ENCODE measurements around the gene CCNI. TPM values are rescaled to one million over a fixed set of nuclear protein-coding genes. Genes with fewer than 3 reads are reported as not detected.
"Not testable (repeated sequence)": the region's sequence is repeated elsewhere in the genome, so short reads cannot be mapped to it uniquely, and the experiment has no call there.

CCNI gene
- total RNA-seq, 1 experiment from 2014 or later = 105 TPM

GRCh38 chr4:77043507-77044136, 32.2 kb downstream of the CCNI start:
- Histone ChIP-seq H3K4me2 (ENCODE audit: low read depth, low read length, poor library complexity, severe bottlenecking) (no peak overlapping the region), H2AFZ (ENCODE audit: low read length) (no peak overlapping the region), H3K9me3 (ENCODE audit: low read length) (no peaks in the 10 kb centered on the region), H3K36me3 (ENCODE audit: insufficient read depth, low read length) (peaks cover 11% of the 10 kb centered on the region; the same call in 1 of the 2 replicates), H3K27ac (ENCODE audit: low read length) (no peak overlapping the region), H4K20me1 (ENCODE audit: insufficient read depth, low read depth, low read length) (no peaks in the 10 kb centered on the region), H3K9ac (ENCODE audit: low read length) (no peak overlapping the region), H3K27me3 (ENCODE audit: low read length) (no peaks in the 10 kb centered on the region), H3K79me2 (ENCODE audit: low read length) (no peaks in the 10 kb centered on the region), H3K9me2 (replicated peaks; ENCODE audit: insufficient read depth, low read length) (no peaks in the 10 kb centered on the region), H3K4me3 (ENCODE audit: low read length) (no peak overlapping the region), H3K4me1 (ENCODE audit: low read length) (no peaks in the 10 kb centered on the region)
- no peak for DNase-seq

DNA sequence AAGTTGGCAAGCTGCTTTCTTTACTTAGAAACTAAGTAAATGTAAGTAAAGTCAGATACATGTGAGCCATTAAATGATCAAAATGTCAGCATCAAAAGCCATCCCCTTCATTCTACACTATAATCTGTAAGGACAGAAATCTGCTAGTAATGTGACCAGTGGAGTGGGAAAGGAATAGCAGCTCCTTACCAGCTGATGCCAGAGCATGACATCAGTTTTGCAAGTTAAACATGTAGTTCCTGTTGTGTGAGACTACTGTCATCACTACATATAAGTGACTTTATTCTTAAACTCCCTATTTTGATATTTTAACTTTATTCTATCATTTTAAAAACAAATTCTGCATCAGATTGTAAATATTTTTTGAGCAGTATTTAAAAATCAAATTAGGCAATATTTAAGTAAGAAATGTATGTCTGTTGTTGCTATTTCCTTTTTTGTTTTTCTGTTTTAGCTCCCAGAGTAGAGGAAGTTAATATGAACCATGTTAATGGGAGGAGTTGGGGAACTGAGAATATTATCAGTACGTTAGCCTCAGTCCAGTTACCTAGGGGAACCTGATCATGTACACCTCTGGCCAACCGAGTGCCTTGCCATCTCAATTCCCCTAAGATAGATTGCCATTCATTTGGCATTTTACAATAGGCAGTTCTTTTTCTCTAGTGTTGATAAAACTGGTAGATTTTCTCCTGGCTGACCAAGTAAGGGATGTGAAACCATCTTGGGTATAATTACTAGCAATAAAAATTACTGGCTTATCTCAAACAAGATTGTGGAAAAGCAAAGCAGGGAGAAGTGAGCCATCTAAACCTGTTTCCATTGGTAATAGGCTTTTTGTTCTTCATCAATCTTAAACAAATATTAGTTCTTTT, 34.7 kb downstream of the CCNI start:
- Histone ChIP-seq H2AFZ (ENCODE audit: low read length) (no peak overlapping the region), H3K79me2 (ENCODE audit: low read length) (no peaks in the 10 kb centered on the region), H3K36me3 (ENCODE audit: insufficient read depth, low read length) (peaks cover under 1% of the 10 kb centered on the region; the same call in 1 of the 2 replicates), H3K4me3 (ENCODE audit: low read length) (no peak overlapping the region), H3K4me1 (ENCODE audit: low read length) (no peaks in the 10 kb centered on the region), H3K9me3 (ENCODE audit: low read length) (no peaks in the 10 kb centered on the region), H3K4me2 (ENCODE audit: low read depth, low read length, poor library complexity, severe bottlenecking) (no peak overlapping the region), H4K20me1 (ENCODE audit: insufficient read depth, low read depth, low read length) (no peaks in the 10 kb centered on the region), H3K9me2 (replicated peaks; ENCODE audit: insufficient read depth, low read length) (no peaks in the 10 kb centered on the region), H3K27ac (ENCODE audit: low read length) (no peak overlapping the region), H3K9ac (ENCODE audit: low read length) (no peak overlapping the region), H3K27me3 (ENCODE audit: low read length) (no peaks in the 10 kb centered on the region)
- no peak for DNase-seq

GRCh38 chr4:77040270-77040669, 35.5 kb downstream of the CCNI start:
- Histone ChIP-seq H3K4me3 (ENCODE audit: low read length) (no peak overlapping the region), H3K9me3 (ENCODE audit: low read length) (no peaks in the 10 kb centered on the region), H3K36me3 (ENCODE audit: insufficient read depth, low read length) (no peaks in the 10 kb centered on the region), H3K9me2 (replicated peaks; ENCODE audit: insufficient read depth, low read length) (no peaks in the 10 kb centered on the region), H3K27me3 (ENCODE audit: low read length) (no peaks in the 10 kb centered on the region), H4K20me1 (ENCODE audit: insufficient read depth, low read depth, low read length) (no peaks in the 10 kb centered on the region), H3K9ac (ENCODE audit: low read length) (no peak overlapping the region), H2AFZ (ENCODE audit: low read length) (no peak overlapping the region), H3K79me2 (ENCODE audit: low read length) (no peaks in the 10 kb centered on the region), H3K4me1 (ENCODE audit: low read length) (no peaks in the 10 kb centered on the region), H3K4me2 (ENCODE audit: low read depth, low read length, poor library complexity, severe bottlenecking) (no peak overlapping the region), H3K27ac (ENCODE audit: low read length) (no peak overlapping the region)
- DNase-seq = no peak

- Histone ChIP-seq H3K9ac (ENCODE audit: low read length) (no peak overlapping the region), H3K4me3 (ENCODE audit: low read length) (no peak overlapping the region), H3K4me2 (ENCODE audit: low read depth, low read length, poor library complexity, severe bottlenecking) (no peak overlapping the region), H2AFZ (ENCODE audit: low read length) (no peak overlapping the region), H4K20me1 (ENCODE audit: insufficient read depth, low read depth, low read length) (no peaks in the 10 kb centered on the region), H3K9me2 (replicated peaks; ENCODE audit: insufficient read depth, low read length) (no peaks in the 10 kb centered on the region), H3K79me2 (ENCODE audit: low read length) (no peaks in the 10 kb centered on the region), H3K27ac (ENCODE audit: low read length) (no peak overlapping the region), H3K9me3 (ENCODE audit: low read length) (no peaks in the 10 kb centered on the region), H3K36me3 (ENCODE audit: insufficient read depth, low read length) (peaks cover 3% of the 10 kb centered on the region; the same call in 1 of the 2 replicates), H3K4me1 (ENCODE audit: low read length) (no peaks in the 10 kb centered on the region), H3K27me3 (ENCODE audit: low read length) (no peaks in the 10 kb centered on the region)
- no peak for DNase-seq
These were observed 36.0 kb downstream of the CCNI start for GRCh38 chr4:77039796-77040195.

GRCh38 chr4:77037736-77038135, 38.1 kb downstream of the CCNI start:
- no peak overlapping the region for H3K4me2 ChIP-seq (ENCODE audit: low read depth, low read length, poor library complexity, severe bottlenecking)
- H3K27ac ChIP-seq (ENCODE audit: low read length) = no peak overlapping the region
- no peaks in the 10 kb centered on the region for H3K79me2 ChIP-seq (ENCODE audit: low read length)
- no peak for DNase-seq
- H3K9me3 ChIP-seq (ENCODE audit: low read length) = no peaks in the 10 kb centered on the region
- no peaks in the 10 kb centered on the region for H3K4me1 ChIP-seq (ENCODE audit: low read length)
- no peaks in the 10 kb centered on the region for H3K9me2 ChIP-seq (replicated peaks; ENCODE audit: insufficient read depth, low read length)
- no peak overlapping the region for H3K4me3 ChIP-seq (ENCODE audit: low read length)
- no peak overlapping the region for H2AFZ ChIP-seq (ENCODE audit: low read length)
- H3K27me3 ChIP-seq (ENCODE audit: low read length) = no peaks in the 10 kb centered on the region
- no peaks in the 10 kb centered on the region for H4K20me1 ChIP-seq (ENCODE audit: insufficient read depth, low read depth, low read length)
- no peak overlapping the region for H3K9ac ChIP-seq (ENCODE audit: low read length)
- H3K36me3 ChIP-seq (ENCODE audit: insufficient read depth, low read length) = peaks cover 3% of the 10 kb centered on the region; the same call in 1 of the 2 replicates

GRCh38 chr4:77037168-77037567, 38.6 kb downstream of the CCNI start:
- not testable (repeated sequence) for H3K4me1 ChIP-seq (ENCODE audit: low read length); H3K4me2 ChIP-seq (ENCODE audit: low read depth, low read length, poor library complexity, severe bottlenecking); H3K79me2 ChIP-seq (ENCODE audit: low read length); DNase-seq; H3K27me3 ChIP-seq (ENCODE audit: low read length); H2AFZ ChIP-seq (ENCODE audit: low read length); H3K36me3 ChIP-seq (ENCODE audit: insufficient read depth, low read length); H3K9me3 ChIP-seq (ENCODE audit: low read length); H3K27ac ChIP-seq (ENCODE audit: low read length); H3K4me3 ChIP-seq (ENCODE audit: low read length); H3K9me2 ChIP-seq (replicated peaks; ENCODE audit: insufficient read depth, low read length); H4K20me1 ChIP-seq (ENCODE audit: insufficient read depth, low read depth, low read length); H3K9ac ChIP-seq (ENCODE audit: low read length)

GRCh38 chr4:77036206-77036605, 39.6 kb downstream of the CCNI start:
- no peak overlapping the region for H3K9ac ChIP-seq (ENCODE audit: low read length)
- H3K4me2 ChIP-seq (ENCODE audit: low read depth, low read length, poor library complexity, severe bottlenecking) = no peak overlapping the region
- H3K4me3 ChIP-seq (ENCODE audit: low read length) = no peak overlapping the region
- no peaks in the 10 kb centered on the region for H3K79me2 ChIP-seq (ENCODE audit: low read length)
- H3K27me3 ChIP-seq (ENCODE audit: low read length) = no peaks in the 10 kb centered on the region
- H3K4me1 ChIP-seq (ENCODE audit: low read length) = no peaks in the 10 kb centered on the region
- no peaks in the 10 kb centered on the region for H3K9me2 ChIP-seq (replicated peaks; ENCODE audit: insufficient read depth, low read length)
- H2AFZ ChIP-seq (ENCODE audit: low read length) = no peak overlapping the region
- no peaks in the 10 kb centered on the region for H3K9me3 ChIP-seq (ENCODE audit: low read length)
- H3K36me3 ChIP-seq (ENCODE audit: insufficient read depth, low read length) = peaks cover 3% of the 10 kb centered on the region; the same call in 1 of the 2 replicates
- no peaks in the 10 kb centered on the region for H4K20me1 ChIP-seq (ENCODE audit: insufficient read depth, low read depth, low read length)
- no peak for DNase-seq
- H3K27ac ChIP-seq (ENCODE audit: low read length) = no peak overlapping the region

GRCh38 chr4:77035153-77035552, 40.6 kb downstream of the CCNI start:
- H3K4me1 ChIP-seq (ENCODE audit: low read length) = no peaks in the 10 kb centered on the region
- H3K9ac ChIP-seq (ENCODE audit: low read length) = no peak overlapping the region
- H3K79me2 ChIP-seq (ENCODE audit: low read length) = no peaks in the 10 kb centered on the region
- no peaks in the 10 kb centered on the region for H3K9me2 ChIP-seq (replicated peaks; ENCODE audit: insufficient read depth, low read length)
- no peaks in the 10 kb centered on the region for H4K20me1 ChIP-seq (ENCODE audit: insufficient read depth, low read depth, low read length)
- H3K27ac ChIP-seq (ENCODE audit: low read length) = no peak overlapping the region
- H3K27me3 ChIP-seq (ENCODE audit: low read length) = no peaks in the 10 kb centered on the region
- no peak overlapping the region for H3K4me3 ChIP-seq (ENCODE audit: low read length)
- peaks cover 3% of the 10 kb centered on the region; the same call in 1 of the 2 replicates for H3K36me3 ChIP-seq (ENCODE audit: insufficient read depth, low read length)
- no peak overlapping the region for H2AFZ ChIP-seq (ENCODE audit: low read length)
- H3K4me2 ChIP-seq (ENCODE audit: low read depth, low read length, poor library complexity, severe bottlenecking) = no peak overlapping the region
- H3K9me3 ChIP-seq (ENCODE audit: low read length) = no peaks in the 10 kb centered on the region
- DNase-seq = no peak

Measured in Karpas-422 (cell line).